CD4-positive, CD25-positive, alpha-beta regulatory T cell (primary cell): ENCODE measurements around the gene PLA2G2F. TPM values are rescaled to one million over a fixed set of nuclear protein-coding genes. Genes with fewer than 3 reads are reported as not detected.
A peak's percentile ranks its signal among the peaks of the same experiment; 100 is the strongest.

Source experiments
- ATAC-seq, 2 donors: fragments of 150-1000 bp; cut with Tn5 transposase; one replicate each; pipeline ENCODE4 v1.10.0; 2021; ENCODE audit warnings: low read depth in 2 of 2, moderate number of reproducible peaks in 2 of 2, moderate library complexity in 1 of 2
- DNase-seq, 3 donors: peaks; one replicate each; pipeline versions ENCODE4 v3.0.0 to v3.0.0-alpha.2; 2012 to 2022; ENCODE audit warnings: mixed read lengths in 1 of 3
- H3K27ac ChIP-seq: one replicate; pipeline ENCODE4 v1.7.0; 2013; ENCODE audit warnings: mild to moderate bottlenecking, low read length; ENCODE audit not compliant: insufficient read depth, poor library complexity, severe bottlenecking
- H3K27me3 ChIP-seq: one replicate; pipeline ENCODE4 v1.7.0; 2013; ENCODE audit warnings: low read length; ENCODE audit not compliant: control insufficient read depth, insufficient read depth
- H3K36me3 ChIP-seq: one replicate; pipeline ENCODE4 v1.7.0; 2013; ENCODE audit warnings: mild to moderate bottlenecking, low read length, moderate library complexity; ENCODE audit not compliant: control insufficient read depth, insufficient read depth
- H3K4me1 ChIP-seq: 2 replicates; pipeline ENCODE4 v1.7.0; 2013; ENCODE audit warnings: mild to moderate bottlenecking, low read length; ENCODE audit not compliant: insufficient read depth, control insufficient read depth, poor library complexity, severe bottlenecking
- H3K4me3 ChIP-seq: one replicate; pipeline ENCODE4 v1.7.0; 2013; ENCODE audit warnings: low read depth, mild to moderate bottlenecking, low read length, moderate library complexity
- H3K9me3 ChIP-seq, 2 experiments: 1 replicate in 1 of 2; 2 replicates in 1 of 2; pipeline ENCODE4 v1.7.0; 2013; ENCODE audit warnings: low read length in 2 of 2, mild to moderate bottlenecking in 1 of 2, moderate library complexity in 1 of 2; ENCODE audit not compliant: control insufficient read depth in 2 of 2
- H3K27ac Mint-ChIP-seq, 3 donors: one replicate each; pipeline ENCODE4 v1.8.0; 2020 to 2022; ENCODE audit warnings: mild to moderate bottlenecking in 3 of 3, mixed read lengths in 3 of 3, moderate library complexity in 2 of 3
- H3K27me3 Mint-ChIP-seq: one replicate; pipeline ENCODE4 v1.8.0; 2022; ENCODE audit warnings: mild to moderate bottlenecking, mixed read lengths
- H3K36me3 Mint-ChIP-seq: one replicate; pipeline ENCODE4 v1.8.0; 2020; ENCODE audit warnings: mixed read lengths
- H3K4me1 Mint-ChIP-seq, 4 donors: one replicate each; pipeline ENCODE4 v1.8.0; 2020 to 2022; ENCODE audit warnings: mixed read lengths in 4 of 4, mild to moderate bottlenecking in 1 of 4
- H3K4me3 Mint-ChIP-seq, 4 donors: one replicate each; pipeline ENCODE4 v1.8.0; 2020 to 2022; ENCODE audit warnings: mild to moderate bottlenecking in 4 of 4, mixed read lengths in 4 of 4, moderate library complexity in 3 of 4
- H3K9me3 Mint-ChIP-seq, 7 donors: one replicate each; pipeline ENCODE4 v1.8.0; 2020 to 2022; ENCODE audit warnings: mixed read lengths in 7 of 7, mild to moderate bottlenecking in 3 of 7, moderate library complexity in 2 of 7
- polyA plus RNA-seq, 4 donors: library from polyadenylated mRNA; unstranded; fragments of 300-500 nt; fragmentation: Illumina TruSeq; gene quantifications; one replicate each; pipeline ENCODE4 v1.2.3, GENCODE V29; 2021
- total RNA-seq: library from RNA; stranded (reverse); gene quantifications from one replicate; pipeline ENCODE4 v1.2.3, GENCODE V29; 2022

The PLA2G2F gene
- total and polyA plus RNA-seq, 5 donors from 2014 or later, result not detected

- H3K27ac Mint-ChIP-seq, result no peak overlapping the region
- Histone ChIP-seq H3K4me3 (no peak overlapping the region), H3K36me3 (no peaks in the 10 kb centered on the region), H3K27me3 (no peaks in the 10 kb centered on the region), H3K9me3 (peaks cover 0 to 14% of the 10 kb centered on the region in 2 experiments), H3K27ac (no peak overlapping the region), H3K4me1 (no peaks in the 10 kb centered on the region)
- peaks cover 0 to 7% (median 1%) of the 10 kb centered on the region in 4 donors for H3K4me1 Mint-ChIP-seq
- peaks cover 5% of the 10 kb centered on the region for H3K27me3 Mint-ChIP-seq
- no peak overlapping the region for H3K4me3 Mint-ChIP-seq
- DNase-seq (no peak), ATAC-seq (no peak)
- H3K36me3 Mint-ChIP-seq, result peaks cover 3% of the 10 kb centered on the region
- peaks cover 3 to 17% (median 5%) of the 10 kb centered on the region in 7 donors for H3K9me3 Mint-ChIP-seq
These were observed 29.7 kb downstream of the PLA2G2F start for GRCh38 chr1:20168564-20169491.

- peaks cover 3 to 12% (median 5%) of the 10 kb centered on the region in 7 donors for H3K9me3 Mint-ChIP-seq
- peaks cover 3% of the 10 kb centered on the region for H3K36me3 Mint-ChIP-seq
- H3K27ac Mint-ChIP-seq, result no peak overlapping the region
- Histone ChIP-seq H3K9me3 (peaks cover 0 to 5% of the 10 kb centered on the region in 2 experiments), H3K4me3 (no peak overlapping the region), H3K36me3 (no peaks in the 10 kb centered on the region), H3K4me1 (no peaks in the 10 kb centered on the region), H3K27me3 (no peaks in the 10 kb centered on the region), H3K27ac (no peak overlapping the region)
- H3K4me1 Mint-ChIP-seq, result peaks cover 0 to 7% (median 4%) of the 10 kb centered on the region in 4 donors
- H3K4me3 Mint-ChIP-seq, result no peak overlapping the region
- peaks cover 4% of the 10 kb centered on the region for H3K27me3 Mint-ChIP-seq
- DNase-seq (no peak), ATAC-seq (no peak)
These were observed 30.8 kb downstream of the PLA2G2F start for GRCh38 chr1:20169932-20170331.

GRCh38 chr1:20172033-20172590, 33.0 kb downstream of the PLA2G2F start:
- H3K9me3 Mint-ChIP-seq, result peaks cover 0 to 3% (median 0%) of the 10 kb centered on the region in 7 donors
- no peaks in the 10 kb centered on the region for H3K4me1 ChIP-seq
- no peak overlapping the region for H3K27ac ChIP-seq
- ATAC-seq (no peak), DNase-seq (no peak)
- no peaks in the 10 kb centered on the region for H3K9me3 ChIP-seq
- no peaks in the 10 kb centered on the region for H3K36me3 ChIP-seq
- no peaks in the 10 kb centered on the region for H3K27me3 Mint-ChIP-seq
- no peak overlapping the region for H3K4me3 ChIP-seq
- H3K4me3 Mint-ChIP-seq, result no peak overlapping the region
- peak overlapping the region in 1 of 3 donors; percentile 71 for H3K27ac Mint-ChIP-seq
- peaks cover 0 to 7% (median 5%) of the 10 kb centered on the region in 4 donors for H3K4me1 Mint-ChIP-seq
- H3K27me3 ChIP-seq, result no peaks in the 10 kb centered on the region
- no peaks in the 10 kb centered on the region for H3K36me3 Mint-ChIP-seq

GRCh38 chr1:20174937-20175666, 36.0 kb downstream of the PLA2G2F start:
- H3K9me3 ChIP-seq, result no peaks in the 10 kb centered on the region
- no peaks in the 10 kb centered on the region for H3K4me1 ChIP-seq
- Mint-ChIP-seq H3K4me1 (peaks cover 0 to 7% (median 4%) of the 10 kb centered on the region in 4 donors), H3K36me3 (no peaks in the 10 kb centered on the region), H3K9me3 (peaks cover 0 to 6% (median 0%) of the 10 kb centered on the region in 7 donors), H3K27me3 (peaks cover 4% of the 10 kb centered on the region), H3K4me3 (no peak overlapping the region), H3K27ac (no peak overlapping the region)
- no peak overlapping the region for H3K4me3 ChIP-seq
- H3K27me3 ChIP-seq, result no peaks in the 10 kb centered on the region
- ATAC-seq, result no peak
- H3K36me3 ChIP-seq, result no peaks in the 10 kb centered on the region
- DNase-seq, result no peak
- H3K27ac ChIP-seq, result no peak overlapping the region

GRCh38 chr1:20178634-20179370, 39.7 kb downstream of the PLA2G2F start:
- H3K27me3 Mint-ChIP-seq, result peaks cover 4% of the 10 kb centered on the region
- no peak for DNase-seq
- no peaks in the 10 kb centered on the region for H3K36me3 Mint-ChIP-seq
- Histone ChIP-seq H3K4me1 (no peaks in the 10 kb centered on the region), H3K27me3 (no peaks in the 10 kb centered on the region), H3K27ac (no peak overlapping the region), H3K36me3 (no peaks in the 10 kb centered on the region), H3K4me3 (no peak overlapping the region), H3K9me3 (no peaks in the 10 kb centered on the region)
- H3K4me3 Mint-ChIP-seq, result no peak overlapping the region
- ATAC-seq, result no peak
- no peak overlapping the region for H3K27ac Mint-ChIP-seq
- H3K9me3 Mint-ChIP-seq, result peaks cover 0 to 6% (median 0%) of the 10 kb centered on the region in 7 donors
- H3K4me1 Mint-ChIP-seq, result peaks cover 0 to 7% (median 4%) of the 10 kb centered on the region in 4 donors

GRCh38 chr1:20179371-20180128, 40.4 kb downstream of the PLA2G2F start:
- H3K27me3 Mint-ChIP-seq, result peaks cover 4% of the 10 kb centered on the region
- H3K27ac Mint-ChIP-seq, result no peak overlapping the region
- peaks cover 0 to 6% (median 1%) of the 10 kb centered on the region in 7 donors for H3K9me3 Mint-ChIP-seq
- H3K9me3 ChIP-seq, result no peaks in the 10 kb centered on the region
- H3K4me1 ChIP-seq, result peaks cover under 1% of the 10 kb centered on the region
- DNase-seq, result no peak
- H3K27me3 ChIP-seq, result no peaks in the 10 kb centered on the region
- H3K4me3 Mint-ChIP-seq, result no peak overlapping the region
- H3K4me3 ChIP-seq, result no peak overlapping the region
- no peaks in the 10 kb centered on the region for H3K36me3 ChIP-seq
- H3K4me1 Mint-ChIP-seq, result peaks cover 0 to 12% (median 8%) of the 10 kb centered on the region in 4 donors
- H3K27ac ChIP-seq, result no peak overlapping the region
- no peak for ATAC-seq
- no peaks in the 10 kb centered on the region for H3K36me3 Mint-ChIP-seq
